Measurements from ENCODE around the gene THAP4. TPM values are rescaled to one million over a fixed set of nuclear protein-coding genes. Genes with fewer than 3 reads are reported as not detected.

Gene THAP4
- total RNA-seq, 2 donors from 2014 or later, result 54.6 to 66.1 TPM

DNA sequence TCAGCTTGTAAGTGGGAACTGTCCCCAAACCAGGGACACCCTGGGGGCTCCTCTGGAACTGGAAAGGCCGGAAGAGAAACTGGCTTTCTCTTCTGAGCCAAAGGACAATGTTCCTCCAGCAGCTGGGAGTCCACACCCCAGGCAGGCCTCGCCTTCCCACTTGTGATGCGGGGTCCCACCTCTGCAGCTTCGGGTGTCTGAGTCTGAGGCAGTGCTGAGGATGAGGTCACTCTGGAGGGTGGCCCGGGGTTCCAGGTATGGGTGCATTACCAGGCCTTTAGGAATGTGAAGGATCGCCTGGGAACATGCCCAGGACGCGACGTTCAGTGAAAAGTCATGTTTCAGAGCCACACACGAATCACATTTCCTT, 96.6 kb downstream of the THAP4 start:
- no peaks in the 10 kb centered on the region for H3K36me3 Mint-ChIP-seq (ENCODE audit: low read depth)
- DNase-seq, result no peak
- H3K9ac ChIP-seq (ENCODE audit: extremely low read depth, low read length, poor library complexity, severe bottlenecking), result no peak overlapping the region
- TF ChIP-seq, protein P1, sequence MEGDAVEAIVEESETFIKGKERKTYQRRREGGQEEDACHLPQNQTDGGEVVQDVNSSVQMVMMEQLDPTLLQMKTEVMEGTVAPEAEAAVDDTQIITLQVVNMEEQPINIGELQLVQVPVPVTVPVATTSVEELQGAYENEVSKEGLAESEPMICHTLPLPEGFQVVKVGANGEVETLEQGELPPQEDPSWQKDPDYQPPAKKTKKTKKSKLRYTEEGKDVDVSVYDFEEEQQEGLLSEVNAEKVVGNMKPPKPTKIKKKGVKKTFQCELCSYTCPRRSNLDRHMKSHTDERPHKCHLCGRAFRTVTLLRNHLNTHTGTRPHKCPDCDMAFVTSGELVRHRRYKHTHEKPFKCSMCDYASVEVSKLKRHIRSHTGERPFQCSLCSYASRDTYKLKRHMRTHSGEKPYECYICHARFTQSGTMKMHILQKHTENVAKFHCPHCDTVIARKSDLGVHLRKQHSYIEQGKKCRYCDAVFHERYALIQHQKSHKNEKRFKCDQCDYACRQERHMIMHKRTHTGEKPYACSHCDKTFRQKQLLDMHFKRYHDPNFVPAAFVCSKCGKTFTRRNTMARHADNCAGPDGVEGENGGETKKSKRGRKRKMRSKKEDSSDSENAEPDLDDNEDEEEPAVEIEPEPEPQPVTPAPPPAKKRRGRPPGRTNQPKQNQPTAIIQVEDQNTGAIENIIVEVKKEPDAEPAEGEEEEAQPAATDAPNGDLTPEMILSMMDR (conservative IDR thresholded peaks at IDR 0.05), result no peak
- H3K4me3 Mint-ChIP-seq, result peak overlapping the region; percentile 45
- H3K36me3 ChIP-seq (ENCODE audit: control insufficient read depth, insufficient read depth, low read length), result no peaks in the 10 kb centered on the region
- H3K27ac ChIP-seq (ENCODE audit: low read depth, low read length), result no peak overlapping the region
- no peaks in the 10 kb centered on the region for H3K9me3 ChIP-seq (ENCODE audit: control insufficient read depth, low read length)
- WGBS, 2 experiments (ENCODE audit: insufficient coverage in 1 of 2, insufficient read length in 1 of 2), result 83 to 88% methylated on average over 9 to 10 of the region's 10 CpGs
- H3K4me3 ChIP-seq (ENCODE audit: low read length), result no peak overlapping the region
- H3K27me3 ChIP-seq (ENCODE audit: control insufficient read depth, insufficient read depth, low read length, poor library complexity, severe bottlenecking), result peaks cover 33% of the 10 kb centered on the region
- no peaks in the 10 kb centered on the region for H3K9me3 Mint-ChIP-seq
- peak overlapping the region; percentile 53 for H3K27ac Mint-ChIP-seq
- H3K27me3 Mint-ChIP-seq (ENCODE audit: insufficient read depth), result peaks cover 47% of the 10 kb centered on the region
- H3K4me1 ChIP-seq (ENCODE audit: control insufficient read depth, insufficient read depth, low read length), result no peaks in the 10 kb centered on the region
- peaks cover 3% of the 10 kb centered on the region for H3K4me1 Mint-ChIP-seq

DNA sequence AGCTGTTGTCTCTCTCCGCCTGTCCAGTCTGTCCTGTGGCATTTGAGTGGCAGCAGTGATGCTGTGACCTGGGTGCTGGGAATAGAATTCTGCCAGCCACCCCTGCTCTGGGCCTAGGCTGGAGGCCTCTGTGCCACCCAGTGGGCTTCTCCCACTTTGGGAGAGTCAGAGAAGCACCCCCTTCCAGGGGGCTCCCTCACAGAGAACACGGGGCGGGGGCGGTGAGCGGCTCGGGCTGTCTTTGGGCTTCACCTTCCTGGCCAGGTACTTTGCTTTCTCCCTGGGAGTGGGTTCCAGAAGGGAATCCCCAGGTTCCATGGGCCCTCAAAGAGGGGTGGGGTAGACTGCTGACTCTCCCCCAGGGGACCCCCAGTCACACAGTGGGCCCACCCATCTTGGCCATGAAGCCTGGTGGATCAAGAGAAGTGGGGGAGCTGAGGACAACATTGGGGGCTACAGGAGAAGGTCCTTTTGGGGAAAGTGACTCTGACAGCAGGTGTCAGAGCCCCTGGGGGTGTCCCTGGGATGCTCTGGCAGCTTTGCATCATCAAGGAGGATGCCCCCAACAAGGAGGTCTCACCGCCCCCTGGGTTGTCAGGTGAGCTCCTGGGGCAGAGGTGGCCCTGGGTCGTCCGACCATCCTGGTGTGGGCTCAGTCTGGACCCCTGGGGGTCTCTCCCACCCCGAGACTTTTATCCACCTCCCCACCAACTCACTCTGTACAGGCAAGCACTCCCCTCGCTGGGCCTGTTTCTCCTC, 97.2 kb downstream of the THAP4 start:
- Histone ChIP-seq H3K9me3 (ENCODE audit: control insufficient read depth, low read length) (no peaks in the 10 kb centered on the region), H3K27me3 (ENCODE audit: control insufficient read depth, insufficient read depth, low read length, poor library complexity, severe bottlenecking) (peaks cover 33% of the 10 kb centered on the region), H3K4me3 (ENCODE audit: low read length) (no peak overlapping the region), H3K36me3 (ENCODE audit: control insufficient read depth, insufficient read depth, low read length) (no peaks in the 10 kb centered on the region), H3K4me1 (ENCODE audit: control insufficient read depth, insufficient read depth, low read length) (no peaks in the 10 kb centered on the region), H3K27ac (ENCODE audit: low read depth, low read length) (no peak overlapping the region), H3K9ac (ENCODE audit: extremely low read depth, low read length, poor library complexity, severe bottlenecking) (no peak overlapping the region)
- Mint-ChIP-seq H3K9me3 (no peaks in the 10 kb centered on the region), H3K4me1 (peaks cover 3% of the 10 kb centered on the region), H3K27ac (no peak overlapping the region), H3K36me3 (ENCODE audit: low read depth) (no peaks in the 10 kb centered on the region), H3K27me3 (ENCODE audit: insufficient read depth) (peaks cover 47% of the 10 kb centered on the region), H3K4me3 (no peak overlapping the region)
- no peak for DNase-seq
- WGBS, 2 experiments (ENCODE audit: insufficient coverage in 1 of 2, insufficient read length in 1 of 2), result 92 to 100% methylated on average over 1 to 11 of the region's 11 CpGs
- TF ChIP-seq, protein P1 (conservative IDR thresholded peaks at IDR 0.05), result no peak

DNA sequence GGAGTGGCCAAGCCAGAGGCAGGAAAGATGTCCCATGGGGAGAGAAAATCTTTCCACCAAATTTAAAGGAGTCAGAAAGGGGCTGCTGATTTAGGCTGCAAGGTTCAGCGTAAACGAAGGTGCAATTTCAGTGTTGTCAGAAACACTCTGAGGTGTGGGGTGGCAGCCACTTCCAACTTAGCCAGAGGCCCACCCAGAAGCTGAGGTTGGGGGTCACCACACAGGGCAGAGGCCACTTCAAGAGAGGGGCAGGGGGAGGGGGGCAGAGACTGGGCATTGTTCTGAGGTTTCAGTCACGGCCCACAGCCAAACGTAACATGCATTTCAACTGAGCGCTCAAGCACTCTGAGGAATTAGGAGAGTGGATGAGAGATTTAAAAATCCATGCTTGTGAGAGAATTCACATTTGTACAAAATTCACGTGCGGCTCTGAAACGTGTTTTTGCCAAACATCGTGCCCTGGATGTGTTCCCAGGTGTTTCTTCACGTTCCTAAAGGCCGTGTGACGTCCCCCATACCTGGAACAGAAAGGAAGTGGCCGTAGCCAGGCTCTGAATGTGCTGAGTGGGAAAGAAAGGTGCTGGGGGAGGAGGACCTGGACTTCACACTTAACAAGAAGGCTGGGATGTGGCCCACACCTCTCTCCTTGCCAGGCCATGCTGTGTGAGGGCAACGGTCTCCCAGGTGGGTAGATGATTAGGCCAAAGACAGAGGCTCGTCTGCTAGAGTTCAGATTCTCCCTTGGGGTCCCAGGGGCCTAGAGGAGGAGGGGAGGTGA, 97.9 kb downstream of the THAP4 start:
- H3K27ac ChIP-seq (ENCODE audit: low read depth, low read length), result no peak overlapping the region
- Mint-ChIP-seq H3K4me1 (peaks cover 3% of the 10 kb centered on the region), H3K36me3 (ENCODE audit: low read depth) (no peaks in the 10 kb centered on the region), H3K27me3 (ENCODE audit: insufficient read depth) (peaks cover 47% of the 10 kb centered on the region), H3K9me3 (no peaks in the 10 kb centered on the region), H3K27ac (no peak overlapping the region), H3K4me3 (no peak overlapping the region)
- H3K9me3 ChIP-seq (ENCODE audit: control insufficient read depth, low read length), result no peaks in the 10 kb centered on the region
- TF ChIP-seq, protein P1 (conservative IDR thresholded peaks at IDR 0.05), result no peak
- H3K9ac ChIP-seq (ENCODE audit: extremely low read depth, low read length, poor library complexity, severe bottlenecking), result no peak overlapping the region
- H3K4me1 ChIP-seq (ENCODE audit: control insufficient read depth, insufficient read depth, low read length), result no peaks in the 10 kb centered on the region
- H3K36me3 ChIP-seq (ENCODE audit: control insufficient read depth, insufficient read depth, low read length), result no peaks in the 10 kb centered on the region
- H3K27me3 ChIP-seq (ENCODE audit: control insufficient read depth, insufficient read depth, low read length, poor library complexity, severe bottlenecking), result peaks cover 33% of the 10 kb centered on the region
- DNase-seq, result no peak
- no peak overlapping the region for H3K4me3 ChIP-seq (ENCODE audit: low read length)
- WGBS, 2 experiments (ENCODE audit: insufficient coverage in 1 of 2, insufficient read length in 1 of 2), result 91 to 95% methylated on average over 12 to 15 of the region's 15 CpGs

All from endodermal cell (in vitro differentiated cells).